ENCODE data around the gene MPDZ.

Gene MPDZ

GRCh38 chr9:13088720-13089427 is 190.6 kb downstream of the MPDZ start:
- H3K4me3 ChIP-seq (replicated peaks; ENCODE audit: low read depth, low read length), result no peak overlapping the region
- peak; percentile 65 for TF ChIP-seq CTCF (IDR thresholded peaks at IDR 0.05; ENCODE audit: insufficient read depth, low read length, poor library complexity, severe bottlenecking)
- peak; percentile 1 for DNase-seq (ENCODE audit: extremely low read depth, insufficient read length)

GRCh38 chr9:13083963-13084528 is 195.4 kb downstream of the MPDZ start:
- TF ChIP-seq CTCF (IDR thresholded peaks at IDR 0.05; ENCODE audit: insufficient read depth, low read length, poor library complexity, severe bottlenecking), result no peak
- no peaks in the 10 kb centered on the region for H3K36me3 ChIP-seq (ENCODE audit: control insufficient read depth, insufficient read depth, low read length)
- DNase-seq (ENCODE audit: extremely low read depth, insufficient read length), result no peak
- H3K27me3 ChIP-seq (replicated peaks; ENCODE audit: control insufficient read depth, insufficient read depth, low read length), result no peaks in the 10 kb centered on the region
- H3K4me3 ChIP-seq (replicated peaks; ENCODE audit: low read depth, low read length), result no peak overlapping the region

More at GRCh38 chr9:13088720-13089427, 190.6 kb downstream of the MPDZ start:
- Histone ChIP-seq H3K27me3 (replicated peaks; ENCODE audit: control insufficient read depth, insufficient read depth, low read length) (no peaks in the 10 kb centered on the region), H3K36me3 (ENCODE audit: control insufficient read depth, insufficient read depth, low read length) (no peaks in the 10 kb centered on the region)

GRCh38 chr9:13083366-13083765 is 196.1 kb downstream of the MPDZ start:
- no peak overlapping the region for H3K4me3 ChIP-seq (replicated peaks; ENCODE audit: low read depth, low read length)
- H3K27me3 ChIP-seq (replicated peaks; ENCODE audit: control insufficient read depth, insufficient read depth, low read length), result no peaks in the 10 kb centered on the region
- no peaks in the 10 kb centered on the region for H3K36me3 ChIP-seq (ENCODE audit: control insufficient read depth, insufficient read depth, low read length)
- DNase-seq (ENCODE audit: extremely low read depth, insufficient read length), result no peak
- no peak for TF ChIP-seq CTCF (IDR thresholded peaks at IDR 0.05; ENCODE audit: insufficient read depth, low read length, poor library complexity, severe bottlenecking)

GRCh38 chr9:13082796-13083195 is 196.7 kb downstream of the MPDZ start:
- Histone ChIP-seq H3K27me3 (replicated peaks; ENCODE audit: control insufficient read depth, insufficient read depth, low read length) (no peaks in the 10 kb centered on the region), H3K4me3 (replicated peaks; ENCODE audit: low read depth, low read length) (no peak overlapping the region), H3K36me3 (ENCODE audit: control insufficient read depth, insufficient read depth, low read length) (no peaks in the 10 kb centered on the region)
- DNase-seq (ENCODE audit: extremely low read depth, insufficient read length), result no peak
- TF ChIP-seq CTCF (IDR thresholded peaks at IDR 0.05; ENCODE audit: insufficient read depth, low read length, poor library complexity, severe bottlenecking), result no peak

GRCh38 chr9:13078164-13078563 is 201.3 kb downstream of the MPDZ start:
- TF ChIP-seq CTCF (IDR thresholded peaks at IDR 0.05; ENCODE audit: insufficient read depth, low read length, poor library complexity, severe bottlenecking), result no peak
- Histone ChIP-seq H3K27me3 (replicated peaks; ENCODE audit: control insufficient read depth, insufficient read depth, low read length) (no peaks in the 10 kb centered on the region), H3K4me3 (replicated peaks; ENCODE audit: low read depth, low read length) (no peak overlapping the region), H3K36me3 (ENCODE audit: control insufficient read depth, insufficient read depth, low read length) (no peaks in the 10 kb centered on the region)
- DNase-seq (ENCODE audit: extremely low read depth, insufficient read length), result no peak

Data from GM06990 (cell line).